ENCODE results near the gene ANO6.
"Not testable (repeated sequence)": the region's sequence is repeated elsewhere in the genome, so short reads cannot be mapped to it uniquely, and the experiment has no call there.

Gene ANO6

DNA sequence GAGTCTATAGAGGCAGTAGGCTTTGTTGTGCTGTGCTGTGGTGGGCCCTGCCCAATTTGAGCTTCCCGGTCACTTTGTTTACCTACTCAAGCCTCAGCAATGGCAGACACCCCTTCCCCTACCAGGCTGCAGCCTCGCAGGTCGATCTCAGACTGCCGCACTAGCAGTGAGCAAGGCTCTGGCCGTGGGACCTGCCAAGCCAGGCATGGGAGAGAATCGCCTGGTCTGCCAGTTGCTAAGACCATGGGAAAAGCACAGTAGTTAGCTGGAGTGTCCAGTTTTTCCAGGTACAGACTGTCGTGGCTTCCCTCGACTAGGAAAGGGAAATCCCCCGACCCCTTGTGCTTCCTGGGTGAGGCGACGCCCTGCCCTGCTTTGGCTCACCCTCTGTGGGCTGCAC lies 26.3 kb downstream of the ANO6 start:
- DNase-seq = no peak

DNA sequence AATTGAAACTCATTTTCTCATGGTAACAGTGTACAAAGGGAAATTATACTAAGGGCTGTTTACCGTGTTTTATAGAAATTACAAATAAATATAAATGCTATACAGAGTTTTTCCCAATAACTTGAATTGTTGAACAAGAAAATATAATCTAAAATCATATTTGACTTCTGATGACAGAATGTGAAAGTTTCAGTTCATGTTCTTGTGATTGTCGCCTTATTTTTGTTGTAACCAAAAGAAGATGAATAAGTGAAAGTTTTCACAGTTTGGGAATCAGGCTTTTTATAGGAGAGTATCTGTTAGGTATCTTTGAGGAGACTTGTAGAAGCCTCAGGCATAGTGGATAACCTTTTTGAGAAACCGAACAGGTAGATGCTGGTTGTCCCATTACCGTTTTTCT lies 28.1 kb downstream of the ANO6 start:
- DNase-seq = no peak

- peak; percentile 5 for DNase-seq
These were observed 28.9 kb downstream of the ANO6 start for GRCh38 chr12:45244561-45245343.

DNA sequence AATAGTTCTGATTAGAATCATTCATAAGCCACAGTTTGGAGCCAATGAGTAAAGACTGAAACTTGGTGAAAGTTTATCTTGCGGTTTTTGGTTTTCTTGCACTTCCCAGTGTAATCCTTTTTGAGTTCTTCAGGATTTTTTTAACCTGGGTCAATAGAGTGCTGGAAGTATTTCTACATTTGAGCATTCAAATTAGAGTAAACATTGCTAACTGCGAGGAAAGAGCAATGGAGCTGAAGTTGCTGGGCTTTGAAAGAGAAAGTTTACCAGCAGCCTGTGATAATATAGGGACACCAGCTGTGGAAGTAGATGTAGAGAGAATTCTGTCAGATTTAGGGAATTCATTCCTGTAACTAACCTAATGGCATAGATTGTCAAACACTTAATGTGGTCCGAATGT lies 30.3 kb downstream of the ANO6 start:
- DNase-seq = no peak

DNA sequence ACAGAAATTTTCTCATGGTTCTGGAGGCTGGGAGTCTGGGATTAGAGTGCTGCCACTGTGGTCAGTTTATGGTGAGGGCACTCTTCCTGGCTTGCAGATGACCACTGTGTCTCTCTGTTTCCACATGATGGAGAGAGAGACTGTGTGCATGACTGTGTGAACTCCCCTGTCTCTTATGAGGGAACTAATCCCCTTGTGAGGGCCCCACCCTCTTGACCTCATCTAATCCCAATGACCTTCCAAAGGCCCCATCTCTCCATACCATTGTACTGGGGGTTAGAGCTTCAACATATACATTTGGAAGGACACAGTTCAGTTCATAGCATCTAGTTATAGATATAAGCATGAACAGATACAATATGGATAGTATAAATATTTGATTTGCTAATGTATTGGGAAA lies 31.7 kb downstream of the ANO6 start:
- DNase-seq = no peak

DNA sequence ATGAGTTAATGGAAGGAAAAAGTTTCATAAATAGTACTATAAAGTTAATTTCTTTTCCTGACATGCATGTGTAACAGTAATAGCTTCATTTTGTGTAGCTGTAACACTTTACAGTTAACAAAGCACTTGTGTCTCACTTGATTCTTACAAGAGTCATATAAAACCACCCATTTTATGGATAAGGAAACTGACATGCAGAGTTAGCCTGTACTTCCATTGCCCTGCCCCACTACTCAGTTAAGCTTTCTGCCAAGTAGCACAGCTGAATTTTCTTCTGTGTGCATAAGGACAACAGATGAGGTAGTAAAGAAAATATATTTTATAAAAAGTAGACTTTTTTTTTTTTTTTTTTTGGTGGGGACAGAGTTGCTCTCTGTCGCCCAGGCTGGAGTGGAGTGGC lies 32.2 kb downstream of the ANO6 start:
- no peak for DNase-seq

DNA sequence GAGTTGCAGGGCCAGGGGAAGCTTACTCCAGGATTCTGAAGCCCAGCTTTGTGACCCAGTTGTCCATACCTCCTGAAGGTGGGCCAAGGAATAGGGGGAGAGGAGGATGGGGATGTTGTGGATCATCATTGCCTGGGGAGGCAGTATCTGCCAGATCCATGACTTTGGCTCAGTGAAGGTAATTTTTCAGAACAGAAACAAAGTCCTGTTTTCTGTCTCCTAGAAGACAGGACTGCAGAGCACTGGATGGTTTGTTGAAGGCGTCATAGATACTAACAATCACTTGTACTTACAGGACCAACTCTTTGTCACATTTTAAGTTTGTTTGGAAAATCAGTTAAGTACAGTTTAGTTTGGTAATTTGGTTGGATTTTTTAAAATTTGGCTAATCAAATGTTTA lies 38.4 kb downstream of the ANO6 start:
- DNase-seq = no peak

- DNase-seq = no peak
These were observed 40.8 kb downstream of the ANO6 start for GRCh38 chr12:45256721-45257120.

DNA sequence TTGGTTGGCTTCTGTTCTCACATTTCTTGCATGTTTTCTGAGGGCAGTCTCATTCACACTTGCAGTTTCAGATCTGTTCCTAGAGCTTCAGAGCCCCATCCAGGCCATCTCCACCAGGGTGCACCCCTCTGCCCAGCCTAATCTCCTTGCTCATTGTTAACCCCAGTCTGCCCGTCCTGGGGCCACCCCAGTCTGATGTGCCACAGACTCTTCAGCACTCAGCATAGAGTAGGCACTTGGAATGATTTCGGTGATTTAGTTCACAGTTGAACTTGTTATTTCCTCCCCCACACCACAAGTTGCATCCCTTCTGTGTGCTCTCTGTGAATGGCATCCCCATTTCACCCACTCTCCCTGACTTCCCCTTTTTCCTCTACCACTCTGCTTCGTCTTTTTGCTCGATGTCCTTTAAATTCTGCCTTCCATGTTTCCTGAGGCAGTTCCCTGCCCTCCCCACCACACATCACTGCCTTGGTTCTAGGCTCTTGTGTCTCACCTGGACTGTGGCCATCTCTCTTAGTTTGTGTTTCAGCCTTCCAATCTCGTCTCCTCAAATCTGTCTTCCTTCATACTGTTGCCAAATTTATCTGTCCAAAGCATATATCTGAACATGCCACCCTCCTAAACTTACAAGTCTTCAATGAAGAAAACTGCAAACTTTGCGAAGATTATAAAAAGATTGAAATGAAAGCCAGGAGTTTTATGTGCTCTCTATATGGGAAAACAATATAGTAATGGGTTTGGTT lies 41.5 kb downstream of the ANO6 start:
- DNase-seq = no peak

DNA sequence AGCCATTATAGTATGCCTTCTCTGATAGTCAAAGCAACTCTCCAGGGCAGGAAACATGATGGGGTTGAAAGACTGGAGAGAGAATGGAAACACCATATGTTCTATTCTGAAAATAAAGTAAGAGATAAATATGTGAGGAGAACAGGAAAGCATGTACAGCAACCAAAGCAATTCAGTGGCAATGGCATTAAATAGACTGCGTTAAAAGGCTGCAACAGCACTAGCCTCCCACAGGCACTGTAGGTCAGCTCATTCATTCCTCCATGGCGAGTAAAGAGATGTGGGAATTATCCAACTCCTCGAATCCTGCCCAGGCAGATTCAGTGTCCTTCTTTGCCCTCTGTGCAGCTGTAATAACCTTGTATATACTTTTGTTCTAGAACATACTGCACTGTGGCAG lies 43.8 kb downstream of the ANO6 start:
- DNase-seq = no peak

- DNase-seq = no peak
These were observed 44.4 kb downstream of the ANO6 start for GRCh38 chr12:45260104-45260815.

- no peak for DNase-seq
These were observed 45.0 kb downstream of the ANO6 start for GRCh38 chr12:45260854-45261253.

DNA sequence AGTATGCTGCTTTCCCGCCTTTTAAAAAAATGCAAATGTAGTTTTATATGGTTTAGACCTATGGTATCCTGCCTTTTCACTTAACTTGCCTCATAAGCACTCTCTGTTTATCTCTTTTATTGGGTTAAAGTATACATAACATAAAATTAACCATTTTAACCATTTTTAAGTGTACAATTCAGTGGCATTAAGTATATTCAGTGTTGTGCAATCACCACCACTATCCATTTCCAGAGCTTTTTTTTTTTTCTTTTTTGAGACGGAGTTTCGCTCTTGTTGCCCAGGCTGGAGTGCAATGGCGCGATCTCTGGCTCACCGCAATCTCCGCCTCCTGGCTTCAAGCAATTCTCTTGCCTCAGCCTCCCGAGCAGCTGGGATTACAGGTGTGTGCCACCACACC lies 46.3 kb downstream of the ANO6 start:
- not testable (repeated sequence) for DNase-seq

GRCh38 chr12:45263587-45263986 lies 47.7 kb downstream of the ANO6 start:
- DNase-seq = no peak

GRCh38 chr12:45268672-45269411 lies 52.9 kb downstream of the ANO6 start:
- no peak for DNase-seq

DNA sequence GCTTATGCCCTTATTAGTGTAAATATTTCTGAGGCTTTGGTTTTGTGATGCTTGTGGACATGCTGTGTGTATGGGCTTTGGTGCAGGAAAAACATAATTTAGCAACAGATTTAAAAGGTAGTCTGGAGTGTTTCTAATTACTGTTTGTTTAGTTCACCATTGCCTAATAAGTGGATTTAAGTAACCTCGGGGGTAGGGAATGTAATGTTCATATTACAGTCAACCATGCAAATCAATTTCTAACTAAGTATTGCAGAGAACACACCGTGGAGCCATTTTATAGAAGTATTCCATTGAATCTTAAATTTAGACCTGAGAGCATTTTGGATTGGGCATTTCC lies 53.5 kb downstream of the ANO6 start:
- DNase-seq = no peak

GRCh38 chr12:45270951-45271350 lies 55.1 kb downstream of the ANO6 start:
- no peak for DNase-seq

DNA sequence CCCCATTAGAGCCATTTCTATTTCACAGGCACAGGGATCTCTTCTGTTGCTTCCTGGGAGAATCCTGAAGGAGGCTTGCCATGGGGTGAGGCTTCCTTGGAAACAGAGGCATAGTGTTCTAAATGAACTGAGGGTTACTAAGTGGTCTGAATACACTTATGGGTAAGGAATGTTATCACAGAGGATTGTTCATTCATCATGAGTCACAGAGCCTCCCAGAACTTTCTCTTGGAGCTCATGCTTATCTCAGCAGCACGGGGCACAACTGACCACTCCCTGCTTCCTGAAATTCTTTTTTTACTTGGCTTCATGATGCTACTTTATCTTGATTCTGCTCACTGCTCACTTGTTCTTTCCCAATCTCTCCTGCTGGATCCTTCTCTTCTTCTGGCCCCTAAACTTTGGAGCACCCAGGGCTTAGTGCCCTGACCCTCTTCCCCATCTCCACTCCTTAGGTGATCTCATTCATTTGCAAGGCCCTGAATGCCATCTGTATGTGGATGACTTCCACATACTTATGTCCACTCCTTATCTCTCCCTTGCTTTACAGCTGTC lies 57.9 kb downstream of the ANO6 start:
- DNase-seq = no peak

DNA sequence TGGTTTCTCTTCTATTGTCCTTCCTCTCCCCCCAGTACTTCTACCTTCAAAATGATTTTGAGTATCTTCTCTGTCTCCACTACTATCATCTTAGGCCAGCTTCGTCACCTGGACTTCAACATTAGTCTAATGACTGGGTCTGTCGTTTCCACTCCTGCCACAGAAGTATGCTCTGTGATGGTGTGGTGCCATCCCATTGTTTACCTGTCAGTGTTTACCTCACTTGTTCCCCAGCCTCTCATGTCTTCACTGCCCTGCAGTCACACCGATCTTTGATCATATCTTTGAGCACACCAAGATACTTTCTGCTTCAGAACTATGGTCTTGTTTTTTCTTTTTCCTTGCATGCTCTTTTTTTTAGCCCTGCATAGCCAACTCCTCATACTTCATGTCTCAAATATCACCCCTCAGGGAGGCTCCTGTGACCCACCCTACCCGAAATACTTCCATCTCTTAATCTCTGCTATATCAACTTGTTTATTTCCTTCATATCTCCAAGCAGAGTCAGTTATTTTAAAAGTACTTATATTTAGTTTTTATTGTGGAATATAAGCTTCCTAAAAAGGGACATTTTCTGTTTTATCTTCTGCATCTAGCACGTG lies 60.4 kb downstream of the ANO6 start:
- DNase-seq = no peak

- DNase-seq = no peak
These were observed 62.6 kb downstream of the ANO6 start for GRCh38 chr12:45278447-45278846.

DNA sequence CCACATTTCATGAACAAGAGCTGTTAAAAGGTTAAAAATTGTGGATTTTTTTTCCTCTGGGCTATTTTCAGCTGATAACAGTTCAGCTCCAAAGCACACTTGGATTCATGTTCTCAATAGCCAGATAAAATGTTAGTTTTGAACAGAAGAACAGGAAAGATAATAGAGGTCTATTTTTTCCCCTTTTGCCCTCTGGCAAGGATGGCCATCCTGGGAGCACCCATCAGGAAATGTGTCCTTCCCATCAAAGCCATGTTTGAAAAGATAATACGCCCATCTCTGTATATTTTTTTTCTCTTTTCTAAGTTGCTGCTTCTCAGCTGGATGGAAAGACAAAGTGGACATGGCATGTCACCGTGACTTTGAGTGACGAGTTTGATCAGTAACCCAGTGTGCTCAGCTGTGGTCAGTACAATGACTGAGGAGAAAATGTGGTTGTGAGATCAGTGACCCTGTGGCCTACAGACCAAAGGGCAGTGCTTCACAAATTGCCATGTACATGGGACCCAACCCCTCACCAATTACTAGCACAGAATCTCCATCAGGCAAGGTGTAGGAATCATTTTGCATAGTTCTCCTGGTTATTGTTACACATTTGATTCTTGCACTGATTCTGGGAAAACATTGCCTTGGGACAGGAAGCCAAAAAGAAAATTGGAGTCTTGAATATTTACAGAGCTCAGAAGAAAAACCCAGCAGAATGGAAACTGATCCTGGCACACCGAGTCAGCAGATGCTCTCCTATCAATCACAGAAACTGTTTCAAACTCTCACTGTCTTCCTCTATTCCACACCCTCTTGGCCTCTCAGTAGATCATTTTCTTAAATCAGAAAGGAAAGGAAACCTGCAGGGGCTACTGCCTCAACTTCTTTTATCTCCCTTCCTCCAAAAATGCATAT lies 64.3 kb downstream of the ANO6 start:
- DNase-seq = no peak

Data from central memory CD4-positive, alpha-beta T cell (primary cell).